Neuronal stem cell (in vitro differentiated cells): ENCODE data around the gene TBL3.
A peak's percentile ranks its signal among the peaks of the same experiment; 100 is the strongest.

Source experiments
- DNase-seq: peaks from one replicate; pipeline ENCODE4 v3.0.0-alpha.2; 2013; ENCODE audit warnings: low spot score
- H2AFZ ChIP-seq: one replicate; pipeline ENCODE4 v1.6.1; 2013; ENCODE audit warnings: mild to moderate bottlenecking, low read length, inconsistent platforms
- H2AK5ac ChIP-seq: 2 replicates; pipeline ENCODE4 v1.6.1; 2013; ENCODE audit warnings: low read depth, mild to moderate bottlenecking, inconsistent platforms, low read length, moderate library complexity, mixed read lengths
- H2BK120ac ChIP-seq: 2 replicates; pipeline ENCODE4 v1.6.1; 2013; ENCODE audit warnings: low read depth, mild to moderate bottlenecking, inconsistent platforms, low read length, moderate library complexity, mixed read lengths
- H2BK12ac ChIP-seq: one replicate; pipeline ENCODE4 v1.6.1; 2013; ENCODE audit warnings: low read length, inconsistent platforms
- H2BK15ac ChIP-seq: 2 replicates; pipeline ENCODE4 v1.6.1; 2013; ENCODE audit warnings: mild to moderate bottlenecking, low read length, inconsistent platforms, mixed read lengths
- H2BK5ac ChIP-seq: one replicate; pipeline ENCODE4 v1.6.1; 2013; ENCODE audit warnings: inconsistent platforms, mild to moderate bottlenecking, low read length, moderate library complexity
- H3K14ac ChIP-seq: one replicate; pipeline ENCODE4 v1.6.1; 2013; ENCODE audit warnings: low read length, inconsistent platforms
- H3K18ac ChIP-seq: 2 replicates; pipeline ENCODE4 v1.6.1; 2013; ENCODE audit warnings: low read length, inconsistent platforms
- H3K23ac ChIP-seq: 2 replicates; pipeline ENCODE4 v1.6.1; 2013; ENCODE audit warnings: low read depth, mild to moderate bottlenecking, mixed read lengths, low read length, inconsistent platforms; ENCODE audit not compliant: poor library complexity
- H3K27ac ChIP-seq: replicated peaks from 3 replicates; pipeline ENCODE4 v1.5.1; 2013; ENCODE audit warnings: low read length, inconsistent platforms
- H3K27me3 ChIP-seq, 3 experiments: 2 replicates each; pipeline ENCODE4 v1.6.1; 2013; ENCODE audit warnings: low read length in 3 of 3, mild to moderate bottlenecking in 2 of 3, inconsistent platforms in 1 of 3, low read depth in 1 of 3, mixed read lengths in 1 of 3, moderate library complexity in 1 of 3; ENCODE audit not compliant: control insufficient read depth in 3 of 3, insufficient read depth in 3 of 3
- H3K36me3 ChIP-seq, 2 donors: replicated peaks in 1 of 2; 2 replicates each; pipeline ENCODE4 v1.6.1; 2013; ENCODE audit warnings: low read length in 2 of 2; ENCODE audit not compliant: control insufficient read depth in 2 of 2, insufficient read depth in 2 of 2
- H3K4ac ChIP-seq: 2 replicates; pipeline ENCODE4 v1.6.1; 2013; ENCODE audit warnings: inconsistent platforms, mild to moderate bottlenecking, low read length, moderate library complexity
- H3K4me1 ChIP-seq, 2 donors: 1 replicate in 1 of 2; 2 replicates in 1 of 2; pipeline ENCODE4 v1.6.1; 2013; ENCODE audit warnings: low read length in 2 of 2, low read depth in 1 of 2; ENCODE audit not compliant: control insufficient read depth in 2 of 2, insufficient read depth in 1 of 2
- H3K4me2 ChIP-seq: one replicate; pipeline ENCODE4 v1.6.1; 2013; ENCODE audit warnings: mild to moderate bottlenecking, low read length, inconsistent platforms; ENCODE audit not compliant: insufficient read depth, poor library complexity, severe bottlenecking
- H3K4me3 ChIP-seq, 2 donors: 2 replicates each; pipeline ENCODE4 v1.5.1; 2013; ENCODE audit warnings: low read length in 2 of 2, mild to moderate bottlenecking in 2 of 2, inconsistent platforms in 1 of 2, moderate library complexity in 1 of 2
- H3K79me1 ChIP-seq: one replicate; pipeline ENCODE4 v1.6.1; 2013; ENCODE audit warnings: low read depth, mild to moderate bottlenecking, inconsistent platforms, low read length, moderate library complexity
- H3K9ac ChIP-seq: one replicate; pipeline ENCODE4 v1.6.1; 2013; ENCODE audit warnings: mild to moderate bottlenecking, low read depth, low read length, inconsistent platforms; ENCODE audit not compliant: poor library complexity
- H3K9me3 ChIP-seq, 2 donors: replicated peaks in 1 of 2; 2 replicates each; pipeline versions ENCODE3 to v1.6.1; 2013; ENCODE audit warnings: low read length in 2 of 2, mild to moderate bottlenecking in 2 of 2, inconsistent platforms in 1 of 2, low read depth in 1 of 2, mixed read lengths in 1 of 2, moderate library complexity in 1 of 2; ENCODE audit not compliant: control insufficient read depth in 2 of 2, insufficient read depth in 1 of 2
- H4K8ac ChIP-seq: one replicate; pipeline ENCODE4 v1.6.1; 2013; ENCODE audit warnings: low read depth, mild to moderate bottlenecking, inconsistent platforms, low read length, moderate library complexity
- H4K91ac ChIP-seq: one replicate; pipeline ENCODE4 v1.6.1; 2013; ENCODE audit warnings: low read length, low read depth, mild to moderate bottlenecking, inconsistent platforms; ENCODE audit not compliant: poor library complexity
- WGBS, 2 donors: extraction: QIAGEN DNeasy Blood & Tissue Kit; methylation state at CpG; one replicate each; pipeline ENCODE4 v1.1.7; 2013; ENCODE audit warnings: missing lambda C conversion rate in 2 of 2, mixed read lengths in 1 of 2; ENCODE audit not compliant: insufficient read length in 2 of 2, insufficient replicate concordance in 1 of 2; ENCODE audit errors: extremely low coverage in 2 of 2; 5-methylcytosine and 5-hydroxymethylcytosine counted together

Gene TBL3

GRCh38 chr16:2025878-2026460, 54.1 kb downstream of the TBL3 start:
- Histone ChIP-seq H3K4me2 (no peak overlapping the region), H2AK5ac (peak overlapping the region; percentile 90), H2BK120ac (peak overlapping the region; percentile 47), H2BK15ac (peak overlapping the region; percentile 79), H3K9ac (peak overlapping the region; percentile 32), H3K27ac (no peak overlapping the region), H3K4me3 (peak overlapping the region in 1 of 2 donors; percentile 27), H3K9me3 (peaks cover 4 to 5% of the 10 kb centered on the region in 2 donors), H2AFZ (peak overlapping the region; percentile 59), H3K23ac (peak overlapping the region; percentile 55), H3K36me3 (no peaks in the 10 kb centered on the region), H2BK12ac (peak overlapping the region; percentile 46), H3K18ac (peak overlapping the region; percentile 50), H3K14ac (no peak overlapping the region), H2BK5ac (no peak overlapping the region), H3K4me1 (peaks cover 7 to 16% of the 10 kb centered on the region in 2 donors), H3K27me3 (peaks cover 3 to 45% (median 44%) of the 10 kb centered on the region in 3 experiments), H4K91ac (no peak overlapping the region), H3K79me1 (peaks cover 4% of the 10 kb centered on the region), H3K4ac (no peak overlapping the region), H4K8ac (no peak overlapping the region)
- no CpG with 5 or more reads among the region's 16 CpGs for WGBS, 2 donors
- DNase-seq, result no peak

GRCh38 chr16:2026461-2027023, 54.7 kb downstream of the TBL3 start, which contains the start of gene NHERF2:
Gene NHERF2, plus strand, starts transcription at chr16:2026902. Its CDS starts 104 bp downstream, at chr16:2027006.
- H3K4me3 ChIP-seq, result peak within 1 kb of the TSS; percentile 50 to 83
- peak within 1 kb of the TSS; percentile 84 for H2AFZ ChIP-seq
- H3K18ac ChIP-seq, result peak within 1 kb of the TSS; percentile 95
- H2BK15ac ChIP-seq, result peak within 1 kb of the TSS; percentile 79
- H3K4ac ChIP-seq, result peak within 1 kb of the TSS; percentile 98
- H3K27me3 ChIP-seq, result peaks cover 3 to 42% (median 41%) of the 10 kb centered on the region in 3 experiments
- H3K9me3 ChIP-seq, result peaks cover 4 to 5% of the 10 kb centered on the region in 2 donors
- no peak within 1 kb of the TSS for H2BK5ac ChIP-seq
- WGBS, 2 donors, result no CpG with 5 or more reads among the region's 59 CpGs
- DNase-seq, result no peak
- peak within 1 kb of the TSS; percentile 58 for H3K23ac ChIP-seq
- H3K36me3 ChIP-seq, result no peaks in the 10 kb centered on the region
- H3K4me1 ChIP-seq, result peaks cover 7 to 16% of the 10 kb centered on the region in 2 donors
- H3K79me1 ChIP-seq, result peaks cover 4% of the 10 kb centered on the region
- peak within 1 kb of the TSS; percentile 63 for H2BK12ac ChIP-seq
- no peak within 1 kb of the TSS for H3K27ac ChIP-seq
- H4K91ac ChIP-seq, result peak within 1 kb of the TSS; percentile 1
- H3K4me2 ChIP-seq, result peak within 1 kb of the TSS; percentile 89
- no peak within 1 kb of the TSS for H4K8ac ChIP-seq
- H2BK120ac ChIP-seq, result peak within 1 kb of the TSS; percentile 47
- peak within 1 kb of the TSS; percentile 82 for H3K14ac ChIP-seq
- peak within 1 kb of the TSS; percentile 90 for H2AK5ac ChIP-seq
- H3K9ac ChIP-seq, result peak within 1 kb of the TSS; percentile 83

GRCh38 chr16:2027024-2028010, 55.5 kb downstream of the TBL3 start:
- H3K14ac ChIP-seq, result peak overlapping the region; percentile 82
- H3K27me3 ChIP-seq, result peaks cover 3 to 40% (median 38%) of the 10 kb centered on the region in 3 experiments
- no peaks in the 10 kb centered on the region for H3K36me3 ChIP-seq
- peak overlapping the region; percentile 63 for H2BK12ac ChIP-seq
- peak overlapping the region; percentile 83 for H3K9ac ChIP-seq
- H2AK5ac ChIP-seq, result peak overlapping the region; percentile 24
- H2AFZ ChIP-seq, result peak overlapping the region; percentile 84
- no CpG with 5 or more reads among the region's 76 CpGs for WGBS, 2 donors
- no peak for DNase-seq
- H3K4me1 ChIP-seq, result peaks cover 7 to 16% of the 10 kb centered on the region in 2 donors
- H4K91ac ChIP-seq, result peak overlapping the region; percentile 1
- H2BK120ac ChIP-seq, result no peak overlapping the region
- peak overlapping the region; percentile 89 for H3K4me2 ChIP-seq
- peaks cover 4 to 5% of the 10 kb centered on the region in 2 donors for H3K9me3 ChIP-seq
- peak overlapping the region; percentile 95 for H3K18ac ChIP-seq
- H3K23ac ChIP-seq, result peak overlapping the region; percentile 58
- no peak overlapping the region for H2BK5ac ChIP-seq
- H3K4ac ChIP-seq, result peak overlapping the region; percentile 98
- peak overlapping the region; percentile 50 to 83 for H3K4me3 ChIP-seq
- peak overlapping the region; percentile 58 for H2BK15ac ChIP-seq
- peaks cover 4% of the 10 kb centered on the region for H3K79me1 ChIP-seq
- H4K8ac ChIP-seq, result no peak overlapping the region
- H3K27ac ChIP-seq, result no peak overlapping the region
